GM23248 (cell line): ENCODE results near the gene SLC35F3. TPM values are rescaled to one million over a fixed set of nuclear protein-coding genes. Genes with fewer than 3 reads are reported as not detected.

ENCODE experiments used
- DNase-seq: peaks from one replicate; pipeline ENCODE4 v3.0.0-alpha.2; 2015
- H2AFZ ChIP-seq: fragments of 200-600 bp; sonication (generic); 2 replicates; pipeline ENCODE4 v1.6.1; 2016; ENCODE audit warnings: antibody characterized with exemption
- H3F3A ChIP-seq: fragments of 200-600 bp; sonication (generic); 2 replicates; pipeline ENCODE4 v1.6.1; 2016; ENCODE audit warnings: mild to moderate bottlenecking, antibody characterized with exemption, mixed run types; ENCODE audit not compliant: insufficient read depth
- H3K27ac ChIP-seq: fragments of 200-600 bp; sonication (generic); 2 replicates; pipeline ENCODE4 v1.5.1; 2016; ENCODE audit warnings: mild to moderate bottlenecking
- H3K27me3 ChIP-seq: fragments of 200-600 bp; sonication (generic); replicated peaks from 2 replicates; pipeline ENCODE4 v1.6.1; 2016; ENCODE audit warnings: mild to moderate bottlenecking; ENCODE audit not compliant: insufficient read depth
- H3K36me3 ChIP-seq: fragments of 200-600 bp; sonication (generic); 2 replicates; pipeline ENCODE4 v1.6.1; 2016; ENCODE audit warnings: low read depth, mild to moderate bottlenecking
- H3K4me1 ChIP-seq: fragments of 200-600 bp; sonication (generic); 2 replicates; pipeline ENCODE4 v1.6.1; 2016; ENCODE audit warnings: mild to moderate bottlenecking; ENCODE audit not compliant: insufficient read depth
- H3K4me2 ChIP-seq: fragments of 200-600 bp; sonication (generic); one replicate; pipeline ENCODE4 v1.6.1; 2016; ENCODE audit warnings: mild to moderate bottlenecking; ENCODE audit not compliant: unreplicated experiment
- H3K4me3 ChIP-seq: fragments of 200-600 bp; sonication (generic); 2 replicates; pipeline ENCODE4 v1.5.1; 2016; ENCODE audit warnings: mild to moderate bottlenecking
- H3K79me2 ChIP-seq: fragments of 200-600 bp; sonication (generic); 2 replicates; pipeline ENCODE4 v1.6.1; 2016; ENCODE audit warnings: mild to moderate bottlenecking; ENCODE audit not compliant: insufficient read depth
- H3K9ac ChIP-seq: fragments of 200-600 bp; sonication (generic); 2 replicates; pipeline ENCODE4 v1.6.1; 2016; ENCODE audit warnings: mild to moderate bottlenecking
- H3K9me2 ChIP-seq: fragments of 200-600 bp; sonication (generic); 2 replicates; pipeline ENCODE4 v1.6.1; 2016; ENCODE audit warnings: mixed run types, mild to moderate bottlenecking, moderate library complexity; ENCODE audit not compliant: insufficient read depth
- H3K9me3 ChIP-seq: fragments of 200-600 bp; sonication (generic); one replicate; pipeline ENCODE4 v1.6.1; 2017; ENCODE audit warnings: low read depth
- H4K20me1 ChIP-seq: fragments of 200-600 bp; sonication (generic); 2 replicates; pipeline ENCODE4 v1.6.0; 2016; ENCODE audit not compliant: insufficient read depth
- EZH2 ChIP-seq: fragments of 200-600 bp; sonication (generic); IDR thresholded peaks from 2 replicates; pipeline ENCODE4 v1.6.1; 2018; ENCODE audit warnings: antibody characterized with exemption, mild to moderate bottlenecking; ENCODE audit not compliant: insufficient read depth, poor library complexity, severe bottlenecking
- EZH2phosphoT487 ChIP-seq: fragments of 200-600 bp; sonication (generic); IDR thresholded peaks from 2 replicates; pipeline ENCODE4 v1.6.1; 2018; ENCODE audit warnings: antibody characterized with exemption, moderate library complexity, mild to moderate bottlenecking, low read depth; ENCODE audit not compliant: insufficient read depth
- WGBS, 2 experiments: methylation state at CpG; one replicate each; pipeline ENCODE4 v1.1.6; 2015 to 2017; ENCODE audit warnings: low lambda C conversion rate in 2 of 2, low coverage in 1 of 2; ENCODE audit errors: missing lambda C conversion rate in 2 of 2; 5-methylcytosine and 5-hydroxymethylcytosine counted together
- in situ Hi-C: fragments of 300-500 bp; cut with MboI; formaldehyde crosslinking; loops from 2 replicates; pipeline ENCODE4 v1.15.0; 2020
- polyA plus RNA-seq: library from polyadenylated mRNA; unstranded; fragments of >200 nt; fragmentation: Nextera tagmentation; extraction: Ambion mirVana; gene quantifications from 2 replicates; pipeline ENCODE4 v1.2.1, GENCODE V29; 2016
- total RNA-seq: library from RNA; depleted of rRNA; stranded (reverse); fragments of >200 nt; shearing (Covaris generic); gene quantifications from 2 replicates; pipeline ENCODE4 v1.2.3, GENCODE V29; 2014

Gene SLC35F3
- total and polyA plus RNA-seq, 2 experiments from 2014 or later, result 0.43 to 1.3 TPM

- Histone ChIP-seq H3K36me3 (no peaks in the 10 kb centered on the region), H3K27me3 (peaks cover 16% of the 10 kb centered on the region), H4K20me1 (no peaks in the 10 kb centered on the region), H3K9me2 (no peaks in the 10 kb centered on the region), H3K79me2 (no peaks in the 10 kb centered on the region), H3K4me2 (no peak overlapping the region), H3F3A (no peaks in the 10 kb centered on the region), H3K9me3 (no peaks in the 10 kb centered on the region), H2AFZ (no peak overlapping the region), H3K9ac (no peak overlapping the region), H3K27ac (no peak overlapping the region), H3K4me1 (no peaks in the 10 kb centered on the region), H3K4me3 (no peak overlapping the region)
- no peak for TF ChIP-seq EZH2
- TF ChIP-seq EZH2phosphoT487, result no peak
- no peak for DNase-seq
- WGBS, 2 experiments, result 26 to 34% methylated on average over 4 of the region's 4 CpGs
- in situ Hi-C loops, result no loop called here
Observed at GRCh38 chr1:234217316-234217840, 312.9 kb downstream of the SLC35F3 start.

- H3K27me3 ChIP-seq, result peaks cover 16% of the 10 kb centered on the region
- H3K9me3 ChIP-seq, result no peaks in the 10 kb centered on the region
- WGBS, 2 experiments, result 47 to 54% methylated on average over 3 of the region's 3 CpGs
- no peaks in the 10 kb centered on the region for H3K4me1 ChIP-seq
- H2AFZ ChIP-seq, result no peak overlapping the region
- TF ChIP-seq EZH2 (no peak), EZH2phosphoT487 (no peak)
- H3F3A ChIP-seq, result no peaks in the 10 kb centered on the region
- H3K9me2 ChIP-seq, result no peaks in the 10 kb centered on the region
- no peaks in the 10 kb centered on the region for H3K79me2 ChIP-seq
- no peak overlapping the region for H3K27ac ChIP-seq
- H3K4me3 ChIP-seq, result no peak overlapping the region
- H3K4me2 ChIP-seq, result no peak overlapping the region
- no peaks in the 10 kb centered on the region for H3K36me3 ChIP-seq
- in situ Hi-C loops, result no loop called here
- no peaks in the 10 kb centered on the region for H4K20me1 ChIP-seq
- no peak overlapping the region for H3K9ac ChIP-seq
- DNase-seq, result no peak
Observed at GRCh38 chr1:234218078-234218477, 313.6 kb downstream of the SLC35F3 start.

- Histone ChIP-seq H3K9me2 (no peaks in the 10 kb centered on the region), H2AFZ (no peak overlapping the region), H4K20me1 (no peaks in the 10 kb centered on the region), H3K27me3 (peaks cover 16% of the 10 kb centered on the region), H3K79me2 (no peaks in the 10 kb centered on the region), H3K4me2 (no peak overlapping the region), H3K4me1 (no peaks in the 10 kb centered on the region), H3K4me3 (no peak overlapping the region), H3F3A (no peaks in the 10 kb centered on the region), H3K36me3 (no peaks in the 10 kb centered on the region), H3K9me3 (no peaks in the 10 kb centered on the region), H3K27ac (no peak overlapping the region), H3K9ac (no peak overlapping the region)
- in situ Hi-C loops, result no loop called here
- DNase-seq, result no peak
- no peak for TF ChIP-seq EZH2phosphoT487
- TF ChIP-seq EZH2, result no peak
- WGBS, 2 experiments, result 44 to 58% methylated on average over 9 of the region's 9 CpGs
Observed at GRCh38 chr1:234219711-234220110, 315.2 kb downstream of the SLC35F3 start.

- Histone ChIP-seq H3K4me3 (no peak overlapping the region), H3K27me3 (0 out of 2 replicates have a peak, but pooled peaks cover 3% of the 10 kb centered on the region), H3K4me2 (no peak overlapping the region), H3K9me3 (no peaks in the 10 kb centered on the region), H3K27ac (no peak overlapping the region), H3K9ac (no peak overlapping the region), H3K9me2 (no peaks in the 10 kb centered on the region), H3K36me3 (no peaks in the 10 kb centered on the region), H2AFZ (no peak overlapping the region), H3F3A (no peaks in the 10 kb centered on the region), H4K20me1 (no peaks in the 10 kb centered on the region), H3K4me1 (no peaks in the 10 kb centered on the region), H3K79me2 (no peaks in the 10 kb centered on the region)
- TF ChIP-seq EZH2 (no peak), EZH2phosphoT487 (no peak)
- DNase-seq, result no peak
- WGBS, 2 experiments, result 33 to 41% methylated on average over 2 of the region's 2 CpGs
- in situ Hi-C loops, result no loop called here
Observed at GRCh38 chr1:234221601-234222000, 317.1 kb downstream of the SLC35F3 start.
